GM19455 (cell line): ENCODE measurements around the gene MAD2L1BP.

Source experiments
- ATAC-seq: cut with Tn5 transposase; IDR thresholded peaks from one replicate; pipeline ENCODE4 v1.9.1; 2021; ENCODE audit not compliant: unreplicated experiment

MAD2L1BP gene

GRCh38 chr6:43665376-43665775, 29.7 kb downstream of the MAD2L1BP start:
- ATAC-seq: no peak

DNA sequence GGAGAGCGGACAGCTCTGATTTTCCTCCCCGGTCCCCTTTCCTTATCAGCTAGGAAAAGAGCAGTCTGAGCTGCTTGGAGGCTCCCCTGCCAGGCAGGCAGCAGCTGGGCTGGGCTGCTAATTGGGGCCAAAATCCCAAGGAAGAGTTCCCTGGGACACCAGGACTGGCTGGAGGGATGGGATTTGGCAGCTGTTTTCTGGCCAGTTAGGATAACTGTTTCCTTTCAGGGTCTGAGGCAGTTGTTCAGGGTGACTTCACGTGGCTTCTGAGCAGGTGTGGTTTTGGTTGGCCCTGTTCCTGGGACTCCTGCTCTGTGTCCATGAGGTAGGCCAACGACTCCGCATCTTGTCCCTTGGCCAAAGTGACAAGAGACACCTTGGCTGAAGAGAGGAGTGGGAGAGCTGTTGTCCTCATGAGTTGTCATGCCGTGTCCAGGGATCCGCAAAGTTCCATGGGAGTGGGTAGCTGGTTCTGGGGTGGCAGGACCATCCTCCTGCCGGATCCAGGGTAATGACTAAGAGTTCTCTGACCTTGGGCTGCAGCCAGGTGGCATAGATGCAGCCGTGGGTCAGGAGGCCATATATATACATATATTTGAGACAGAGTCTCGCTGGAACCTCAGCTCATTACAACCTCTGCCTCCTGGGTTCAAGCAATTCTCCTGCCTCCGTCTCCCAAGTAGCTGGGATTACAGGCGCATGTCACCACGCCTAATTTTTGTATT, 30.7 kb downstream of the MAD2L1BP start:
- ATAC-seq: no peak

DNA sequence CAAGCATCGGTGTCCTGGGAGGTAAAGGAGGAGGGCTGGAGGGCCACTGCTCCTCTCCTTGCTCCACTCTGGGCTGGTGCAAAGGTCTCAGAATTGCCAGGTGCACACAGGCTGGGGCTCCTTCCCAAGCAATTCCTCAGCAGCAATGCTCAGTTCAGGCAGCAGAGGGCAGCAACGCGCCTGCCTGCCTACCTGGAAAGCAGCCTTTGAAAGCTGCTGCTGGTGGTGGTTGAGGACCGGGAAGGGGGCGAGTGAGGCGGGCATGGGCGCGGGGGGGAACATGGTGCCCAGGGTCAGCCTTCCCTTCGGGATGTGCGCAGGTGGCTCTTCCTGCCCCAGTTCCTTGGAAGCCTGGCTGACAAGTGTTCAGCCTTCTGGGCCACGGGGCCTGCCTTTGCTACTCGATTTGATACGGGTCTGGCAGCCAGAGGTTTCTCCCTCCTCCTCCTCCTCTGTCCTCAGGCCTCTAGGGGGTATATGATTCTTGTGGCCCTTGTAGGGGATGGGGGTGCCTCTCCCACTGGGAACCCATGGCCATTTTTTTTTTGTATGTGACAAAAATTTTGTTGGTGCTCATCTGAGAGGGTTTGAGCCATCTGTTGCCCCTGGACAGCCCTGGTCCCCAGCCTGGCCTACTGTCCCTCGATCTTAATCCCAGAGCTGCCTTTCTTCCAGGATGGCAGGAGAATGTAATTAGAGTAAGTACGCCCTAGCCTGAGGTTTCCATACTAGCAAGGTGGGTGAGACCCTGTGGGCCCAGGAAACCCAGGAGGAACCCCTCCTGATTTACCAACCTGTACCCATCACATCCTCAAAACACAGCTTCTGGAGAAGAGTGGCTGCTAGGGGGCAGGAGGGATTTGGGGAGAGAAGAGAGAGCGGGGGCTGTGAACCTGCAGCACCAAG, 31.9 kb downstream of the MAD2L1BP start:
- no peak for ATAC-seq

DNA sequence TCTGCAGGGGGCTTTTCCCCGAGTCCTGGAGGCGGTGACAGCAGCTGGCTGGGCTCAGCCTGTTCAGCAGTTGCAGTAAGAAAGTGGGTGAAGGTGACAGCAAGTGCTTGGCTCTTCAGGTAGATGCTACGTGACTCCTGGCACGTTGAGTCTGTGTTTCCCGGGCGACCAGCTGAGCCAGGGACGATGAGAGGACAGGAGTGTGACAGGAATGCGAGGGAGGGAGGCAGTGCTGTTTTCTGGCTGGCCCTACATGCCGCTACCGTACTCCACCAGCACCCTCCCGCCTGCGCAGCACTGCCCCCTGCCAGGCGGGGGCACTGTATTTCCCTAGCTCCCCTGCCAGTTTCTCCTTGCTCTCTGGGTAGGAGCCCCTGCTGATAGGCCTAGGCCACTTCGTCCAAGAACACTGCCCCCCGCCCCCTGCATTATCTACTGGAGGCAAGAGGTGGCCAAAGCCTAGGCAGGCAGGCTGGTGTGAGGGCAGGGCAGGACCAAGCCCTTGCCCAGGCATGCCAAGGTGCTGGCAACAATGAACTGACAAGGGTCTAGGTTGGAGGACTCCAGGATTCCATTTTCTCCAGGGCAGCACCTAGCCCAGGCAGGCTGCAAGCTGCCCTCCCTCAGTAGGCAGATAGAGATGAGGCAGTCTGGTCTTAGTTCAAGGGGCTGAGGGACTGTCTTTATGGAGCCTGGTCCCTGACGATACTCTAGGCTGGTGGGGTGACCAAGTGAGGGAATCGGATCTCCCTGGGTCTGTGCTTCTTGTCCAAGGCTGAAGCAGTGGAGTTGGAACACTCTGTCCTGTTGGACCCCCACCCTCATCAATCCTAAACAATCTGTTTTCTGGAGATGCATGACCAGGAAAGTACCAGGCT, 32.8 kb downstream of the MAD2L1BP start:
- ATAC-seq: peak; percentile 52

GRCh38 chr6:43669050-43669921, 33.6 kb downstream of the MAD2L1BP start:
- no peak for ATAC-seq

GRCh38 chr6:43669922-43670622, 34.4 kb downstream of the MAD2L1BP start:
- ATAC-seq: no peak

GRCh38 chr6:43670623-43670986, 35.0 kb downstream of the MAD2L1BP start:
- no peak for ATAC-seq

DNA sequence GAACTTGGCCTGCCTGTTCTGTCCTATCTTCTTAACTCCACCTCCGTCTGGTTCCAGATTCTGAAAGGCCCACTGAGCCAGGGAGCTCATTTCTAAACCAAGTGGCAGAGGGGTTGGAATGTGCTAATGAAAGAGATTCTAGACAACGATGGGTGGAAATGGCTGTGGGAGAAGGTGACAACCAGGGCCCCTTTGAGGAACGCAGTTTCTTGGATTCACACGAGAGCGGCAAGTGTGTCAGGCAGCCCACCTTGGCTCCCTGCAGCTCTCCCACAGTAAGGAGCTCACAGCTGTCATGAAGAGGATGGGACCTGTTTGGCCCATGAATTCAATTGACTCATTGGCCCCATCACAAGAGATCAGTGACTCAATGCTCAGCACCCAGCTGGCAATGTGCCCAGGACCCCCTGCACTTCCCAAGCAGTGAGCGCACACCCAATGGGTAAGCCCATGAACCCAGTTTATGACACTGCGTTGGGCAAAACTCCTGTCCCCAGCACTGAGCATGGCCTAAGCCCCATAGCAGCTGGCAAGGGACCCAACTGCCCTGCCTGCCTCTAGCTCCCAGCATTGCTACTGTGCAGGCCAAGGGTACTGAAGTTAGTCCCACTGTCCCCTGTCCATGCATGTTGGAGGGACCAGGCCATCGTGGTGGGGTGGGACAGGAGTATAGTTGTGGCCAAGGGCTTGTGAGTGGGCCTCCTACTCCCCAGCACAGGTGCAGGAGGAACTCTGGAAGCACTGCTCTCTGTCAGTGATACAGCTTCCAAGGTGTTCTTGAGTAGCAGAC, 35.6 kb downstream of the MAD2L1BP start:
- no peak for ATAC-seq

GRCh38 chr6:43671801-43672690, 36.4 kb downstream of the MAD2L1BP start:
- ATAC-seq: no peak

- ATAC-seq: no peak
These were observed 37.9 kb downstream of the MAD2L1BP start for GRCh38 chr6:43673444-43674084.

GRCh38 chr6:43674291-43674690, 38.7 kb downstream of the MAD2L1BP start:
- no peak for ATAC-seq

DNA sequence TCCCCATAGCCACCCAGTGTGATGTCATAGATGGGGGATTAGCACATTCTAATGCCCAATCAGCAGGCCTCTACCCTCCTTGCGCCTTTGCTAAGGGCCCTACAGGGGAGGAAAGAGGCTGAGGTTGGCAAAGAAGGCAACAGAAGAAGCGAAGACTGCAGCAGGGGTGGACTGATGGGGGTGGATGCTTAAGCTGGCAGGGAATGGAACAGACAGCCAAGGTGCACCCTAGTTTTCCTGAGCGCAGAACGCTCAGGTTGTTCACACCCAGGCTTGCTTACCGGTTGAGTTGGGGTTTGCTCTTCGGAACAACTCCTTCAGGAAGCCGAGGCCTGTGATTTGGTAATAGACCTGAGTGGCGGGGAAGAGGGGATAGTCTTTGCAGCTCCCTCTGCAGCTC, 39.3 kb downstream of the MAD2L1BP start:
- no peak for ATAC-seq

GRCh38 chr6:43676962-43677606, 41.4 kb downstream of the MAD2L1BP start:
- no peak for ATAC-seq

GRCh38 chr6:43677759-43678158, 42.1 kb downstream of the MAD2L1BP start:
- ATAC-seq: no peak

- no peak for ATAC-seq
These were observed 42.7 kb downstream of the MAD2L1BP start for GRCh38 chr6:43678341-43678740.

- ATAC-seq: no peak
These were observed 43.4 kb downstream of the MAD2L1BP start for GRCh38 chr6:43679057-43679456.
